LNCaP clone FGC (cell line): Measurements from ENCODE around the gene QRSL1.
A peak's percentile ranks its signal among the peaks of the same experiment; 100 is the strongest.
"Not testable (repeated sequence)": the region's sequence is repeated elsewhere in the genome, so short reads cannot be mapped to it uniquely, and the experiment has no call there.

Experiments used
- DNase-seq: peaks from one replicate; pipeline ENCODE4 v3.0.0-alpha.2; 2011; ENCODE audit warnings: low read depth
- H3K4me3 ChIP-seq: 2 replicates; pipeline ENCODE4 v1.5.1; 2011; ENCODE audit warnings: mild to moderate bottlenecking, low read depth, low read length, control low read depth
- CTCF ChIP-seq: IDR thresholded peaks from 2 replicates; pipeline ENCODE4 v1.5.1; 2012; ENCODE audit warnings: mild to moderate bottlenecking; ENCODE audit not compliant: control insufficient read depth, insufficient read depth; ENCODE audit errors: extremely low read depth

Gene QRSL1

DNA sequence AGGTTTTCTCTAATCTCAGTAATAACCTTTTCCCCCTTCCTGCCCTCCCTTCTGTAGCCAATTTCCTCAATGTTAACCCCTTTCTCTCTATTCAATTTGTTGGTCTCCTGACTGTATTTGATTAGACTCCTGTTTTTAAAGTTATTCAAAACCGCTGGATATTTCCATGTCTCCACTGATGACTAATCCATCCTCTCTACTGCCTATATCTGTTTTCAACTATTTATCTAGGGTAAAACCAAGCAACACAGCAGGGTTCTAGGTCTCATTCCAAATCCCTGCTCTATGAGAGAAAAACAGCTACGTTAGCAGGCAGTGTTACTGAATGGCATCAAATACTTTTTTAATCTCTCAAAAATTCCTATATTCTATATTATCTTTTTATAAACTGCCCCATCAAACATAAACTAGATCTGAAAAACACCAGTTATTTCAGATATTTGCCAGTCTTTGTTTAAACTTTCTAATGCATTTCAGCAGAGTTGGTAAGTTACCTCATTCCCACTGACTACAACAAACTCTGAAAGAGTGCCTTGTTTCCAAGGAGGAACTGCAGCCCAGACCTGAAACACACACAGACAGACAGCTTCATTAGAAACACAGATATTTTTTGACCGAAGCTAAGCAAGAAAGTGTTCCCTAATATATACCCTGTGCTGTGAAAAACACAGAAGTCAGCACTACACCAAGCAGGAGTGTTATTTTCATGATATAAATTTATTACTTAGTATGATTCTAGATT is 8.3 kb upstream of the QRSL1 start:
- TF ChIP-seq CTCF: no peak
- no peak for DNase-seq
- no peak overlapping the region for H3K4me3 ChIP-seq

GRCh38 chr6:106622412-106622811 is 7.0 kb upstream of the QRSL1 start:
- H3K4me3 ChIP-seq: no peak overlapping the region
- DNase-seq: no peak
- no peak for TF ChIP-seq CTCF

- DNase-seq: no peak
- H3K4me3 ChIP-seq: no peak overlapping the region
- TF ChIP-seq CTCF: no peak
Measured at GRCh38 chr6:106623039-106623438, 6.3 kb upstream of the QRSL1 start.

DNA sequence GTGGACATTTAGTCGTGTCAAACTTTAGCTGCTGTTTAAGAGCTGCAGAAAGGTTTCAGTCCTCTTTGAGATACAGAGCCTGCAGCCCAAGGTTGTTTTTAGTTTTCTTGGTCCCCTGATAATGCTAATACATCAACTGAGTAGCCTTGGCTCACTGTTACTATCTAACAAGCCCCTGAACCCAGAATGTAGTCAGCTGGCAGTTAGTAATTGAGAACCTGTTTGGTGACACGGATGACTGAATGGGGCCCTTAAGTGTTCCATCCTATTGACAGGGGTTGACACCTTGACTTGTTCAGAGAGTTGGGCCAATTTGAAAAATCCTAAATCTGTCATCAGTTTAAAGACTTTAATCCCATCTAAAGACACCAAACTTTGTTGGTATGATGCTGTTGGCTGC is 2.9 kb upstream of the QRSL1 start:
- TF ChIP-seq CTCF: no peak
- no peak for DNase-seq
- no peak overlapping the region for H3K4me3 ChIP-seq

- DNase-seq, H3K4me3 ChIP-seq: not testable (repeated sequence)
Measured at GRCh38 chr6:106627760-106628159, 1.6 kb upstream of the QRSL1 start.

DNA sequence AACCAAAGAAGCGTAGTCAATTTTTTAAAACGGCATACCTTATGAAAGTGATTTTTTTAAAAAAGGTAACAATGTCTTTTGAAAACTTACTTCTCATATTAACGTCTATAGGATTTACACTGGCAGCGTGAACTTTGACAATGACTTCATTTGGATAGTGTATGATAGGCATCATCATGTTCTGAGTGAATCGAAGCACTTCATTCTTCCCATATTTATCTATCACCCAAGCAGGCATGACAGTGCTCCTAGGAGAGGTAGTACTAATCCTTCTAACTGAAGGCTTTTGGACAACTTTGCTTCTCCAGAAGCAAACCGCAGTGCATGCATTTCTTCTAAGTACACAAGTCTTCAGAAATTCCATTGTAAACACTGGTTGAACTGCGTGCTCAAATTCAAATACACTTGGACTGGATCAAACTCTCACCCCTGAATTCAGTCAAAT is 698 bp upstream of the QRSL1 start:
- no peak for TF ChIP-seq CTCF
- DNase-seq: no peak
- H3K4me3 ChIP-seq: peak overlapping the region; percentile 78

GRCh38 chr6:106629859-106630163 is 433 bp downstream of the QRSL1 start:
- DNase-seq: no peak
- TF ChIP-seq CTCF: no peak
- H3K4me3 ChIP-seq: peak overlapping the region; percentile 78
